ENCODE measurements around the gene SMC6. TPM values are rescaled to one million over a fixed set of nuclear protein-coding genes. Genes with fewer than 3 reads are reported as not detected.
A peak's percentile ranks its signal among the peaks of the same experiment; 100 is the strongest.

Gene SMC6
- total and polyA plus RNA-seq, 10 of the 15 experiments (the other 5 are each of a cell fraction or from before 2014, with no cell fraction given), result 12.8 to 63.8 (median 38.8) TPM

DNA sequence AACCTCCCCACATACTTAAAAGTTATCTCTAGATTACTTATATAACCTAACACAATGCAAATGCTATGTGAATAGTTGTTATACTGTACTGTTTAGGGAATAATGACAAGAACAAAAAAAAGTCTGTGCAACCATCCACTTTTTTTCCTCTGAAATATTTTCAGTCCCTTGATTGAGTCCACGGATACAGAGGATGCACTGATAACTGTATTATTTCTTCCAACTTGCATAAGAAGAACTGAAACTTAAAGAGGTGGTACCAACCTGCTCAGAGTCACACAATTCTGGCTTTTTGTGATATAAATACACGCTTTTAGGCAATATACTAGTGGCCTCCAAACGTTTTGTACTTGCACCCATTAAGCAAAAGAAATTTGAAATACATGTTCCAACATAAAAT is 1.4 kb downstream of the SMC6 start:
- ChIA-PET CTCF (interaction anchor here (1.2 to 3.9 kb wide), 8 partner anchors 33 to 81 kb away, joined by 3 to 29 read pairs (median 6); no protein-coding TSS in a partner anchor), POLR2A (interaction anchor here (1.6 kb wide), 1 partner anchor 73 kb away, joined by 6 read pairs; no protein-coding TSS in a partner anchor), RAD21 (ENCODE audit: unreplicated experiment) (interaction anchor here (0.9 to 2.6 kb wide), 6 partner anchors 32 to 77 kb away, joined by 3 to 13 read pairs (median 6); no protein-coding TSS in a partner anchor), SMC1A (ENCODE audit: uncharacterized antibody, unreplicated experiment) (interaction anchor here (1.0 to 2.8 kb wide), 12 partner anchors 7 to 94 kb away, joined by 3 to 38 read pairs (median 4); no protein-coding TSS in a partner anchor)
- H3K4me3 ChIP-seq, result peak overlapping the region; percentile 91
- no peaks in the 10 kb centered on the region for H3K36me3 ChIP-seq (ENCODE audit: control insufficient read depth in 2 of 2, insufficient read depth in 2 of 2, low read length in 1 of 2)
- no TSS peak for BruUV-seq (replicated peaks)
- in situ Hi-C loops (cut with MboI) (no loop called here), intact Hi-C loops (cut with micrococcal nuclease; ENCODE audit: unreplicated experiment) (loop anchor here (2.0 to 10.0 kb wide), 3 partner anchors 69 to 1097 kb away; partner anchors contain the start of gene RAD51AP2)
- 4% methylated on average over 3 of the region's 3 CpGs for WGBS (ENCODE audit: insufficient coverage, insufficient replicate concordance, low lambda C conversion rate, missing lambda C conversion rate)
- H3K9ac ChIP-seq (ENCODE audit: control insufficient read depth, insufficient read depth, low read length), result peak overlapping the region; percentile 32; the same call in 1 of the 2 replicates
- H3K4me1 ChIP-seq (ENCODE audit: control insufficient read depth, insufficient read depth, low read length), result peaks cover 9% of the 10 kb centered on the region
- H3K79me2 ChIP-seq (ENCODE audit: control insufficient read depth, insufficient read depth, low read length), result peaks cover 90% of the 10 kb centered on the region
- H2AFZ ChIP-seq (ENCODE audit: control insufficient read depth, low read depth, low read length), result no peak overlapping the region
- no peaks in the 10 kb centered on the region for H4K20me1 ChIP-seq (ENCODE audit: control insufficient read depth, insufficient read depth)
- peak overlapping the region; percentile 94 for H3K27ac ChIP-seq (ENCODE audit: control insufficient read depth, insufficient read depth)
- peak overlapping the region; percentile 84 for H3K4me2 ChIP-seq (ENCODE audit: control insufficient read depth, insufficient read depth)
- FAIRE-seq, result no peak
- ATAC-seq, result peak; percentile 40
- H3K27me3 ChIP-seq (replicated peaks in 1 of 2; ENCODE audit: control insufficient read depth in 2 of 2, insufficient read depth in 2 of 2, low read length in 1 of 2), result no peaks in the 10 kb centered on the region
- no peaks in the 10 kb centered on the region for H3K9me3 ChIP-seq (replicated peaks; ENCODE audit: control insufficient read depth, insufficient read depth, low read length)
- DNase-seq (ENCODE audit: low read depth, low spot score), result no peak
- TF ChIP-seq ZNF24 (IDR thresholded peaks at IDR 0.05) (peak; percentile 79), JUNB (IDR thresholded peaks at IDR 0.05) (no peak), EGR1 (IDR thresholded peaks at IDR 0.05; ENCODE audit: borderline replicate concordance in 1 of 2, low read depth in 2 of 2, low read length in 2 of 2) (no peak), SRF (IDR thresholded peaks at IDR 0.05; ENCODE audit: low read depth in 2 of 2, low read length in 2 of 2) (no peak), MXI1 (IDR thresholded peaks at IDR 0.05; ENCODE audit: low read depth, low read length) (0 out of 2 replicates have a peak, but pooled peaks have one; percentile 19), GABPA (IDR thresholded peaks at IDR 0.05; ENCODE audit: low read depth) (no peak), ETV6 (conservative IDR thresholded peaks at IDR 0.05 in 1 of 2, IDR thresholded peaks at IDR 0.05 in 1 of 2; ENCODE audit: borderline replicate concordance in 1 of 2, low read depth in 1 of 2) (no peak), SIX5 (IDR thresholded peaks at IDR 0.05; ENCODE audit: low read depth, low read length, severe bottlenecking) (no peak), ZNF622 (IDR thresholded peaks at IDR 0.05) (no peak), SREBF1 (IDR thresholded peaks at IDR 0.05; ENCODE audit: low read length) (no peak), HCFC1 (IDR thresholded peaks at IDR 0.05; ENCODE audit: low read length) (no peak), PML (IDR thresholded peaks at IDR 0.05; ENCODE audit: low read length) (0 out of 2 replicates have a peak, but pooled peaks have one; percentile 29)
- TF ChIP-seq, protein P1, sequence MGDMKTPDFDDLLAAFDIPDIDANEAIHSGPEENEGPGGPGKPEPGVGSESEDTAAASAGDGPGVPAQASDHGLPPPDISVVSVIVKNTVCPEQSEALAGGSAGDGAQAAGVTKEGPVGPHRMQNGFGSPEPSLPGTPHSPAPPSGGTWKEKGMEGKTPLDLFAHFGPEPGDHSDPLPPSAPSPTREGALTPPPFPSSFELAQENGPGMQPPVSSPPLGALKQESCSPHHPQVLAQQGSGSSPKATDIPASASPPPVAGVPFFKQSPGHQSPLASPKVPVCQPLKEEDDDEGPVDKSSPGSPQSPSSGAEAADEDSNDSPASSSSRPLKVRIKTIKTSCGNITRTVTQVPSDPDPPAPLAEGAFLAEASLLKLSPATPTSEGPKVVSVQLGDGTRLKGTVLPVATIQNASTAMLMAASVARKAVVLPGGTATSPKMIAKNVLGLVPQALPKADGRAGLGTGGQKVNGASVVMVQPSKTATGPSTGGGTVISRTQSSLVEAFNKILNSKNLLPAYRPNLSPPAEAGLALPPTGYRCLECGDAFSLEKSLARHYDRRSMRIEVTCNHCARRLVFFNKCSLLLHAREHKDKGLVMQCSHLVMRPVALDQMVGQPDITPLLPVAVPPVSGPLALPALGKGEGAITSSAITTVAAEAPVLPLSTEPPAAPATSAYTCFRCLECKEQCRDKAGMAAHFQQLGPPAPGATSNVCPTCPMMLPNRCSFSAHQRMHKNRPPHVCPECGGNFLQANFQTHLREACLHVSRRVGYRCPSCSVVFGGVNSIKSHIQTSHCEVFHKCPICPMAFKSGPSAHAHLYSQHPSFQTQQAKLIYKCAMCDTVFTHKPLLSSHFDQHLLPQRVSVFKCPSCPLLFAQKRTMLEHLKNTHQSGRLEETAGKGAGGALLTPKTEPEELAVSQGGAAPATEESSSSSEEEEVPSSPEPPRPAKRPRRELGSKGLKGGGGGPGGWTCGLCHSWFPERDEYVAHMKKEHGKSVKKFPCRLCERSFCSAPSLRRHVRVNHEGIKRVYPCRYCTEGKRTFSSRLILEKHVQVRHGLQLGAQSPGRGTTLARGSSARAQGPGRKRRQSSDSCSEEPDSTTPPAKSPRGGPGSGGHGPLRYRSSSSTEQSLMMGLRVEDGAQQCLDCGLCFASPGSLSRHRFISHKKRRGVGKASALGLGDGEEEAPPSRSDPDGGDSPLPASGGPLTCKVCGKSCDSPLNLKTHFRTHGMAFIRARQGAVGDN (IDR thresholded peaks at IDR 0.05), result no peak
- TF ChIP-seq, protein P2, sequence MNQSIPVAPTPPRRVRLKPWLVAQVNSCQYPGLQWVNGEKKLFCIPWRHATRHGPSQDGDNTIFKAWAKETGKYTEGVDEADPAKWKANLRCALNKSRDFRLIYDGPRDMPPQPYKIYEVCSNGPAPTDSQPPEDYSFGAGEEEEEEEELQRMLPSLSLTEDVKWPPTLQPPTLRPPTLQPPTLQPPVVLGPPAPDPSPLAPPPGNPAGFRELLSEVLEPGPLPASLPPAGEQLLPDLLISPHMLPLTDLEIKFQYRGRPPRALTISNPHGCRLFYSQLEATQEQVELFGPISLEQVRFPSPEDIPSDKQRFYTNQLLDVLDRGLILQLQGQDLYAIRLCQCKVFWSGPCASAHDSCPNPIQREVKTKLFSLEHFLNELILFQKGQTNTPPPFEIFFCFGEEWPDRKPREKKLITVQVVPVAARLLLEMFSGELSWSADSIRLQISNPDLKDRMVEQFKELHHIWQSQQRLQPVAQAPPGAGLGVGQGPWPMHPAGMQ (IDR thresholded peaks at IDR 0.05; ENCODE audit: borderline replicate concordance), result no peak
- TF ChIP-seq, protein P3, sequence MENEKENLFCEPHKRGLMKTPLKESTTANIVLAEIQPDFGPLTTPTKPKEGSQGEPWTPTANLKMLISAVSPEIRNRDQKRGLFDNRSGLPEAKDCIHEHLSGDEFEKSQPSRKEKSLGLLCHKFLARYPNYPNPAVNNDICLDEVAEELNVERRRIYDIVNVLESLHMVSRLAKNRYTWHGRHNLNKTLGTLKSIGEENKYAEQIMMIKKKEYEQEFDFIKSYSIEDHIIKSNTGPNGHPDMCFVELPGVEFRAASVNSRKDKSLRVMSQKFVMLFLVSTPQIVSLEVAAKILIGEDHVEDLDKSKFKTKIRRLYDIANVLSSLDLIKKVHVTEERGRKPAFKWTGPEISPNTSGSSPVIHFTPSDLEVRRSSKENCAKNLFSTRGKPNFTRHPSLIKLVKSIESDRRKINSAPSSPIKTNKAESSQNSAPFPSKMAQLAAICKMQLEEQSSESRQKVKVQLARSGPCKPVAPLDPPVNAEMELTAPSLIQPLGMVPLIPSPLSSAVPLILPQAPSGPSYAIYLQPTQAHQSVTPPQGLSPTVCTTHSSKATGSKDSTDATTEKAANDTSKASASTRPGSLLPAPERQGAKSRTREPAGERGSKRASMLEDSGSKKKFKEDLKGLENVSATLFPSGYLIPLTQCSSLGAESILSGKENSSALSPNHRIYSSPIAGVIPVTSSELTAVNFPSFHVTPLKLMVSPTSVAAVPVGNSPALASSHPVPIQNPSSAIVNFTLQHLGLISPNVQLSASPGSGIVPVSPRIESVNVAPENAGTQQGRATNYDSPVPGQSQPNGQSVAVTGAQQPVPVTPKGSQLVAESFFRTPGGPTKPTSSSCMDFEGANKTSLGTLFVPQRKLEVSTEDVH (IDR thresholded peaks at IDR 0.05; ENCODE audit: low read depth, partially characterized antibody), result no peak
